Activated CD8-positive, alpha-beta T cell treated with anti-CD3 and anti-CD28 coated beads for 36 hours (primary cell): ENCODE data around the gene IAPP. TPM values are rescaled to one million over a fixed set of nuclear protein-coding genes. Genes with fewer than 3 reads are reported as not detected.

Experiments used
- ATAC-seq: fragments of 200-7000 bp; cut with Tn5 transposase; one replicate; pipeline ENCODE4 v1.10.0; 2021; ENCODE audit warnings: mild to moderate bottlenecking, moderate library complexity
- CTCF ChIA-PET: fragments of 350-600 bp; sonication (Branson Sonifier 250); formaldehyde crosslinking; loops from one replicate; lab custom pipeline; 2021; ENCODE audit warnings: antibody characterized with exemption; lab: Charles Lee
- POLR2A ChIA-PET: fragments of 350-600 bp; sonication (Branson Sonifier 250); formaldehyde crosslinking; loops from one replicate; lab custom pipeline; 2021; ENCODE audit warnings: antibody characterized with exemption; lab: Charles Lee
- DNase-seq: peaks from one replicate; pipeline ENCODE4 v3.0.0-alpha.2; 2020
- H3K27ac Mint-ChIP-seq: one replicate; pipeline ENCODE4 v1.8.0; 2021; ENCODE audit warnings: mild to moderate bottlenecking, mixed read lengths
- H3K27me3 Mint-ChIP-seq: one replicate; pipeline ENCODE4 v1.8.0; 2021; ENCODE audit warnings: mixed read lengths
- H3K36me3 Mint-ChIP-seq: one replicate; pipeline ENCODE4 v1.8.0; 2021; ENCODE audit warnings: low read depth, mixed read lengths
- H3K4me1 Mint-ChIP-seq: one replicate; pipeline ENCODE4 v1.8.0; 2021; ENCODE audit warnings: low read depth, mixed read lengths
- H3K4me3 Mint-ChIP-seq: one replicate; pipeline ENCODE4 v1.8.0; 2021; ENCODE audit warnings: mild to moderate bottlenecking, moderate library complexity, mixed read lengths
- H3K9me3 Mint-ChIP-seq: one replicate; pipeline ENCODE4 v1.8.0; 2021; ENCODE audit warnings: mixed read lengths
- intact Hi-C: fragments of 100-400 bp; cut with micrococcal nuclease; formaldehyde crosslinking; loops from one replicate; pipeline ENCODE4 v1.10.0; 2022
- total RNA-seq, 2 experiments: library from RNA; stranded (reverse); gene quantifications; one replicate each; pipeline ENCODE4 v1.2.3, GENCODE V29; 2021
- TF ChIP-seq, protein P1 (sequence below): fragments of 200-600 bp; IDR thresholded peaks from one replicate; pipeline ENCODE4 v1.8.0; 2022; ENCODE audit warnings: antibody characterized with exemption, mild to moderate bottlenecking

IAPP gene
- not detected for total RNA-seq

DNA sequence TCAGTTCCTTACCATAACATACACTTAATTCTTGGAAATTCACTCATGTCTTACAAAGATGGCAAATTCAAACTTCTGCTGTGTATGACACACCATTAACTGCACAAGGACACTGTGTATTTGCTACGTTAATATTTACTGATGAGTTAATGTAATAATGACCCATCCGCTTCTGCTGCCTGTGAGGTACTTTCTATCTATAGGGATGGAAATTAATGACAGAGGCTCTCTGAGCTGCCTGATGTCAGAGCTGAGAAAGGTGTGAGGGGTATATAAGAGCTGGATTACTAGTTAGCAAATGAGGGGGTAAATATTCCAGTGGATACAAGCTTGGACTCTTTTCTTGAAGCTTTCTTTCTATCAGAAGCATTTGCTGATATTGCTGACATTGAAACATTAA lies at the start of gene IAPP:
TSS of gene IAPP (plus strand) at position 301 of the 400 bp plus-strand sequence. CDS start 450 bp downstream, outside the sequence.
- ChIA-PET CTCF (no interaction called here), POLR2A (no interaction called here)
- intact Hi-C loops, result no loop called here
- H3K4me1 Mint-ChIP-seq, result peaks cover 5% of the 10 kb centered on the region
- H3K27me3 Mint-ChIP-seq, result peaks cover 3% of the 10 kb centered on the region
- DNase-seq (no peak), ATAC-seq (no peak)
- TF ChIP-seq, protein P1, sequence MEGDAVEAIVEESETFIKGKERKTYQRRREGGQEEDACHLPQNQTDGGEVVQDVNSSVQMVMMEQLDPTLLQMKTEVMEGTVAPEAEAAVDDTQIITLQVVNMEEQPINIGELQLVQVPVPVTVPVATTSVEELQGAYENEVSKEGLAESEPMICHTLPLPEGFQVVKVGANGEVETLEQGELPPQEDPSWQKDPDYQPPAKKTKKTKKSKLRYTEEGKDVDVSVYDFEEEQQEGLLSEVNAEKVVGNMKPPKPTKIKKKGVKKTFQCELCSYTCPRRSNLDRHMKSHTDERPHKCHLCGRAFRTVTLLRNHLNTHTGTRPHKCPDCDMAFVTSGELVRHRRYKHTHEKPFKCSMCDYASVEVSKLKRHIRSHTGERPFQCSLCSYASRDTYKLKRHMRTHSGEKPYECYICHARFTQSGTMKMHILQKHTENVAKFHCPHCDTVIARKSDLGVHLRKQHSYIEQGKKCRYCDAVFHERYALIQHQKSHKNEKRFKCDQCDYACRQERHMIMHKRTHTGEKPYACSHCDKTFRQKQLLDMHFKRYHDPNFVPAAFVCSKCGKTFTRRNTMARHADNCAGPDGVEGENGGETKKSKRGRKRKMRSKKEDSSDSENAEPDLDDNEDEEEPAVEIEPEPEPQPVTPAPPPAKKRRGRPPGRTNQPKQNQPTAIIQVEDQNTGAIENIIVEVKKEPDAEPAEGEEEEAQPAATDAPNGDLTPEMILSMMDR, result no peak
- no peaks in the 10 kb centered on the region for H3K36me3 Mint-ChIP-seq
- H3K9me3 Mint-ChIP-seq, result no peaks in the 10 kb centered on the region
- H3K27ac Mint-ChIP-seq, result no peak within 1 kb of the TSS
- no peak within 1 kb of the TSS for H3K4me3 Mint-ChIP-seq

DNA sequence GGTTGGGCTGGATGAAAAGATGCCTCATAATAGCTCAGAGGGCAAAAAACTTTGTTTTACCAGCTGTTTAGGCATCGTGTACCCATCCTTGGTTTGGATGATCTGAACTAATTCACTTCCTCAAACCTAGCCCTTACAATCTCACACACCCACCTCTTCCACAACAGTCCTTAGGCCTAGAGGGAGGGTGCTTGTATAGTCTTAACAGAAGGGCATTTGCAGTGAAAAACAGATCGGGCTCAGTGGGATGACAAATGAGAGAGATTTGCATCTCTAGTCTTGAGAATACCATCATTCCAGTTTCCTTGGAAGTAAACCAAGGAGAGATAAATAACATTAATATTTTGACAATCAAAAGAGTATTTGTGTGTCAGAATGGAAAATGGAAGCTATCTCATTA lies 49.0 kb upstream of the IAPP start:
- intact Hi-C loops, result no loop called here
- Mint-ChIP-seq H3K36me3 (peaks cover 3% of the 10 kb centered on the region), H3K4me3 (no peak overlapping the region), H3K27ac (no peak overlapping the region), H3K4me1 (no peaks in the 10 kb centered on the region), H3K27me3 (no peaks in the 10 kb centered on the region), H3K9me3 (peaks cover 17% of the 10 kb centered on the region)
- DNase-seq (no peak), ATAC-seq (no peak)
- POLR2A ChIA-PET, result no interaction called here
- TF ChIP-seq, protein P1, result no peak
- CTCF ChIA-PET, result no interaction called here

DNA sequence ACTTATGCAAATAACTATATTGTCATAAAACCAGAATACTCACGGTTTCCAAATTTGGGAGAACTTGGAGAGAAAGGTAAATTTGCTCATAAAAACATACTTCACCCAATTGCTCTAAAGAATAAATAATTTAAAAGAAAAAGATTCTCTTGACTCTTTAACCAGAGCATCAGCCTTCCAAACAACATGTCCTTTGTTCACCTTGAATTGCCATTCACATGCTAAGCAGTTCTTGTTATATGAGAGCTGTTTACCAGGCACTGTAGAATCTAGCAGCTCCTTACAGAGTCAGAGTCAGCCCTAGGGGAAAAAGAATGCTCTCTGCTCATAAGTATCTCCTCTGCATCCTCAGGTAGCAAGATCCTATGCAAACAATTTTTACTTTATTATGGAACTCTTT lies 48.2 kb upstream of the IAPP start:
- ATAC-seq, result no peak
- H3K36me3 Mint-ChIP-seq, result peaks cover 3% of the 10 kb centered on the region
- H3K27ac Mint-ChIP-seq, result no peak overlapping the region
- TF ChIP-seq, protein P1, result no peak
- H3K4me3 Mint-ChIP-seq, result no peak overlapping the region
- peaks cover 17% of the 10 kb centered on the region for H3K9me3 Mint-ChIP-seq
- H3K4me1 Mint-ChIP-seq, result no peaks in the 10 kb centered on the region
- ChIA-PET POLR2A (no interaction called here), CTCF (no interaction called here)
- intact Hi-C loops, result no loop called here
- DNase-seq, result no peak
- H3K27me3 Mint-ChIP-seq, result no peaks in the 10 kb centered on the region

DNA sequence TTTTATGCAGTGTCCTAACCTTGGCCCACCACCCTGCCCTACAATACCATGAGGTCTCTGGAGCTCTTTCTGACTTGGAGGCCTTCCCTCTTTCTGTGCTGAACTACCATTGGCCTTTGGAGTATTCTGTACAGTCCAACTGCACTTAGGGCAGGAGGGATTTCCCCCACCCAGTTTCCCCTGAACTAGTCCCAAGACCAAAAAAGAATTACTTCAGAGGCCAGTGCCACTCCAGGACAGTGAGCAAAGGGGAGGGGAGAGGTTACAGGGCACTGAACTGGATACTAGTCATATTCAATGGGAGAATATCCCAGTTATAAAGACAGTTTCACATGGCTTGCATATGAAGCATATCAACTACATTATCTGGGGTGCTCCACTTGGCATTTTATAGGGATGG lies 44.1 kb upstream of the IAPP start:
- H3K27me3 Mint-ChIP-seq, result peaks cover 4% of the 10 kb centered on the region
- intact Hi-C loops, result no loop called here
- no peak for ATAC-seq

DNA sequence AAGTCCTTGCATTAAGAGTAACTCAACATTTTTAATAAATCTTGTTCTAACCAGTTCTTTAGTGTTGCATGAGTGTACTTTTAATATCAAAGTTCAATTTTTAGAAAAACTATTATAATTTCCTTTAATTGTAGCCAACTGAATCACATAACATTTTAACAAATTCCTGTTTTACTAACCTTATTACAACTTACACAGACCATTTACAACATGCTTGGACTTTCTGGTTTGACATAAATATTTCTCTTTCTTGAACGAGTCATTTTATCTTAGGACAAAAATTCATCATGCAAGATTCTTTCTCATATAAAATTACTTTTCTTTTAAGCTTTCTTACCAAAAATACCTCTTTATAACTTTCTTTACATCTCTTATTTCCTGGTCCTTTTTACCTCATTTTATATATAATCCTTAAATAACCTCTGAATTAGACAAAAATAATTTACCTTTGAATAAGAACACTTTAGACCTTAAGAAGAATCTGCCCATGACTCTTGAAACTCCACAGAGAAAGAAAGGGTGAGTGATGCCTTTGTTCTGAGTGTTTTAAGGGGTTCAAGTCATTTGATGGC lies 41.9 kb upstream of the IAPP start:
- DNase-seq (no peak), ATAC-seq (no peak)
- Mint-ChIP-seq H3K27me3 (peaks cover 4% of the 10 kb centered on the region), H3K4me1 (no peaks in the 10 kb centered on the region), H3K36me3 (peaks cover 3% of the 10 kb centered on the region), H3K4me3 (no peak overlapping the region), H3K9me3 (peaks cover 19% of the 10 kb centered on the region), H3K27ac (no peak overlapping the region)
- TF ChIP-seq, protein P1, result no peak
- CTCF ChIA-PET, result no interaction called here
- POLR2A ChIA-PET, result no interaction called here
- intact Hi-C loops, result no loop called here

More for the DNA sequence above, 44.1 kb upstream of the IAPP start:
- TF ChIP-seq, protein P1, result no peak
- ChIA-PET POLR2A (no interaction called here), CTCF (no interaction called here)
- Mint-ChIP-seq H3K36me3 (peaks cover 3% of the 10 kb centered on the region), H3K4me1 (no peaks in the 10 kb centered on the region), H3K9me3 (peaks cover 20% of the 10 kb centered on the region), H3K4me3 (no peak overlapping the region), H3K27ac (no peak overlapping the region)
- DNase-seq, result no peak
